H9 (cell line): ENCODE results near the gene THBS2. TPM values are rescaled to one million over a fixed set of nuclear protein-coding genes. Genes with fewer than 3 reads are reported as not detected.

Source experiments
- DNase-seq: peaks from one replicate; pipeline ENCODE4 v3.0.0-alpha.2; 2017
- H2AFZ ChIP-seq: one replicate; pipeline ENCODE4 v1.6.1; 2013; ENCODE audit warnings: mild to moderate bottlenecking, low read length, control low read depth, moderate library complexity
- H2AK5ac ChIP-seq: 2 replicates; pipeline ENCODE4 v1.6.1; 2013; ENCODE audit warnings: low read length, control low read depth, mixed read lengths; ENCODE audit not compliant: insufficient read length
- H2BK120ac ChIP-seq: one replicate; pipeline ENCODE4 v1.6.1; 2013; ENCODE audit warnings: low read depth, mild to moderate bottlenecking, low read length, control low read depth, inconsistent platforms; ENCODE audit not compliant: poor library complexity, severe bottlenecking
- H2BK12ac ChIP-seq: 2 replicates; pipeline ENCODE4 v1.6.1; 2013; ENCODE audit warnings: low read length, control low read depth, mixed read lengths, low read depth; ENCODE audit not compliant: insufficient read length
- H2BK15ac ChIP-seq: 2 replicates; pipeline ENCODE4 v1.6.1; 2013; ENCODE audit warnings: low read depth, low read length, control low read depth
- H2BK20ac ChIP-seq: one replicate; pipeline ENCODE4 v1.6.1; 2013; ENCODE audit warnings: low read depth, mild to moderate bottlenecking, low read length, control low read depth, inconsistent platforms; ENCODE audit not compliant: poor library complexity, severe bottlenecking
- H2BK5ac ChIP-seq: 2 replicates; pipeline ENCODE4 v1.6.1; 2013; ENCODE audit warnings: low read length, control low read depth, mixed read lengths; ENCODE audit not compliant: insufficient read length
- H3K14ac ChIP-seq: 2 replicates; pipeline ENCODE4 v1.6.1; 2013; ENCODE audit warnings: low read length, control low read depth; ENCODE audit not compliant: insufficient read depth
- H3K18ac ChIP-seq: 2 replicates; pipeline ENCODE4 v1.6.1; 2013; ENCODE audit warnings: low read depth, mild to moderate bottlenecking, mixed read lengths, low read length, control low read depth; ENCODE audit not compliant: insufficient read length
- H3K23ac ChIP-seq: 2 replicates; pipeline ENCODE4 v1.6.1; 2013; ENCODE audit warnings: low read length, control low read depth, mixed read lengths, low read depth; ENCODE audit not compliant: insufficient read length
- H3K23me2 ChIP-seq: 2 replicates; pipeline ENCODE4 v1.6.1; 2013; ENCODE audit warnings: low read depth, mild to moderate bottlenecking, mixed read lengths, low read length, control low read depth; ENCODE audit not compliant: insufficient read length, poor library complexity, severe bottlenecking
- H3K27ac ChIP-seq: 2 replicates; pipeline ENCODE4 v1.5.1; 2013; ENCODE audit warnings: low read length, control low read depth, mixed read lengths, low read depth; ENCODE audit not compliant: insufficient read length
- H3K27me3 ChIP-seq: 2 replicates; pipeline ENCODE4 v1.6.1; 2013; ENCODE audit warnings: low read length, control low read depth, inconsistent platforms; ENCODE audit not compliant: insufficient read depth
- H3K4ac ChIP-seq: 2 replicates; pipeline ENCODE4 v1.6.1; 2013; ENCODE audit warnings: low read depth, mild to moderate bottlenecking, control low read depth, inconsistent platforms, low read length, moderate library complexity
- H3K4me1 ChIP-seq: 2 replicates; pipeline ENCODE4 v1.6.1; 2013; ENCODE audit warnings: low read length, control low read depth, inconsistent platforms; ENCODE audit not compliant: insufficient read depth
- H3K4me2 ChIP-seq: 2 replicates; pipeline ENCODE4 v1.6.1; 2013; ENCODE audit warnings: low read length, control low read depth, mixed read lengths; ENCODE audit not compliant: insufficient read length, insufficient read depth
- H3K56ac ChIP-seq: 2 replicates; pipeline ENCODE4 v1.6.1; 2013; ENCODE audit warnings: low read depth, mild to moderate bottlenecking, mixed read lengths, low read length, control low read depth; ENCODE audit not compliant: insufficient read length
- H3K79me1 ChIP-seq: 2 replicates; pipeline ENCODE4 v1.6.1; 2013; ENCODE audit warnings: low read depth, mild to moderate bottlenecking, moderate library complexity, low read length, control low read depth, inconsistent platforms; ENCODE audit not compliant: insufficient read depth, poor library complexity, severe bottlenecking
- H3K79me2 ChIP-seq: 2 replicates; pipeline ENCODE4 v1.6.1; 2013; ENCODE audit warnings: low read length, control low read depth, inconsistent platforms; ENCODE audit not compliant: insufficient read depth
- H3K9ac ChIP-seq: 2 replicates; pipeline ENCODE4 v1.6.1; 2013; ENCODE audit warnings: low read length, control low read depth, mixed read lengths; ENCODE audit not compliant: insufficient read length; ENCODE audit errors: extremely low read depth
- H3K9me3 ChIP-seq: one replicate; pipeline ENCODE4 v1.6.1; 2013; ENCODE audit warnings: low read depth, low read length, inconsistent platforms; ENCODE audit not compliant: control insufficient read depth
- H3T11ph ChIP-seq: one replicate; pipeline ENCODE4 v1.6.1; 2013; ENCODE audit warnings: mild to moderate bottlenecking, low read length, control low read depth, inconsistent platforms
- H4K20me1 ChIP-seq: one replicate; pipeline ENCODE4 v1.6.1; 2013; ENCODE audit not compliant: control insufficient read depth, insufficient read length, insufficient read depth
- H4K5ac ChIP-seq: 2 replicates; pipeline ENCODE4 v1.6.1; 2013; ENCODE audit warnings: low read depth, mild to moderate bottlenecking, mixed read lengths, low read length, control low read depth; ENCODE audit not compliant: insufficient read length
- H4K8ac ChIP-seq: replicated peaks from 2 replicates; pipeline ENCODE4 v1.6.1; 2013; ENCODE audit warnings: low read length, control low read depth, mixed read lengths, low read depth; ENCODE audit not compliant: insufficient read length
- H4K91ac ChIP-seq: 2 replicates; pipeline ENCODE4 v1.6.1; 2013; ENCODE audit warnings: low read depth, mild to moderate bottlenecking, moderate library complexity, mixed read lengths, low read length, control low read depth; ENCODE audit not compliant: insufficient read length
- H3K27ac Mint-ChIP-seq, 3 experiments: 2 replicates in 2 of 3; 3 replicates in 1 of 3; pipeline ENCODE4 v1.8.0; 2020 to 2021; ENCODE audit warnings: mixed read lengths in 3 of 3, mild to moderate bottlenecking in 1 of 3, moderate library complexity in 1 of 3
- H3K27me3 Mint-ChIP-seq: 2 replicates; pipeline ENCODE4 v1.8.0; 2021; ENCODE audit warnings: low read depth, mild to moderate bottlenecking, moderate library complexity, mixed read lengths
- H3K36me3 Mint-ChIP-seq, 3 experiments: 2 replicates in 2 of 3; 3 replicates in 1 of 3; pipeline ENCODE4 v1.8.0; 2020 to 2021; ENCODE audit warnings: low read depth in 3 of 3, mixed read lengths in 3 of 3; ENCODE audit not compliant: insufficient read depth in 1 of 3
- H3K4me1 Mint-ChIP-seq, 2 experiments: 2 replicates each; pipeline ENCODE4 v1.8.0; 2020; ENCODE audit warnings: mixed read lengths in 2 of 2
- H3K4me3 Mint-ChIP-seq, 2 experiments: 2 replicates in 1 of 2; 3 replicates in 1 of 2; pipeline ENCODE4 v1.8.0; 2020 to 2021; ENCODE audit warnings: mild to moderate bottlenecking in 2 of 2, mixed read lengths in 2 of 2, moderate library complexity in 1 of 2
- H3K9me3 Mint-ChIP-seq, 2 experiments: 2 replicates in 1 of 2; 3 replicates in 1 of 2; pipeline ENCODE4 v1.8.0; 2020; ENCODE audit warnings: mild to moderate bottlenecking in 2 of 2, mixed read lengths in 2 of 2, moderate library complexity in 1 of 2
- CTCF ChIP-seq: fragments of 200-600 bp; sonication (generic); conservative IDR thresholded peaks from 3 replicates; pipeline ENCODE4 v1.8.0; 2021; ENCODE audit warnings: antibody characterized with exemption, mild to moderate bottlenecking
- WGBS: extraction: QIAGEN DNeasy Blood & Tissue Kit; methylation state at CpG from one replicate; pipeline ENCODE4 v1.1.7; 2013; ENCODE audit warnings: missing lambda C conversion rate, low lambda C conversion rate, mixed read lengths; ENCODE audit not compliant: insufficient read length; ENCODE audit errors: extremely low coverage; 5-methylcytosine and 5-hydroxymethylcytosine counted together
- total RNA-seq: library from RNA; stranded (reverse); gene quantifications from 2 replicates; pipeline ENCODE4 v1.2.1, GENCODE V29; 2021

THBS2 gene
- total RNA-seq, 1 experiment from 2014 or later = 14.7 TPM

GRCh38 chr6:169239181-169239580 lies 14.5 kb downstream of the THBS2 start:
- Histone ChIP-seq H3K79me1 (no peaks in the 10 kb centered on the region), H3K23me2 (no peaks in the 10 kb centered on the region), H4K8ac (no peak overlapping the region), H3K4me2 (no peak overlapping the region), H3T11ph (no peak overlapping the region), H2BK15ac (no peak overlapping the region), H3K14ac (no peak overlapping the region), H4K20me1 (no peaks in the 10 kb centered on the region), H2BK5ac (no peak overlapping the region), H3K56ac (no peak overlapping the region), H2BK20ac (no peak overlapping the region), H3K9ac (no peak overlapping the region), H3K9me3 (no peaks in the 10 kb centered on the region), H2BK12ac (no peak overlapping the region), H4K91ac (no peak overlapping the region), H3K4me1 (no peaks in the 10 kb centered on the region; the same call in 1 of the 2 replicates), H3K23ac (no peak overlapping the region), H2AFZ (no peak overlapping the region), H2AK5ac (no peak overlapping the region), H3K79me2 (no peaks in the 10 kb centered on the region), H3K27ac (no peak overlapping the region), H3K18ac (no peak overlapping the region), H4K5ac (no peak overlapping the region), H2BK120ac (no peak overlapping the region), H3K4ac (no peak overlapping the region), H3K27me3 (no peaks in the 10 kb centered on the region)
- DNase-seq = no peak
- H3K27ac Mint-ChIP-seq = 0 out of 7 replicates have a peak overlapping the region, but pooled peaks of 2 of the 3 experiments have one; percentile 2 to 11
- no peaks in the 10 kb centered on the region; the same call in 1 of the 2 replicates for H3K27me3 Mint-ChIP-seq
- peaks cover 18 to 27% (median 25%) of the 10 kb centered on the region in 3 experiments for H3K36me3 Mint-ChIP-seq
- TF ChIP-seq CTCF = no peak
- no CpG with 5 or more reads among the region's 7 CpGs for WGBS
- H3K4me3 Mint-ChIP-seq = no peak overlapping the region; a peak in 1 of 5 replicates
- H3K4me1 Mint-ChIP-seq = 0 out of 4 replicates have a peak, but pooled peaks cover 0 to 4% of the 10 kb centered on the region in 2 experiments
- H3K9me3 Mint-ChIP-seq = peaks cover 0 to 7% of the 10 kb centered on the region in 2 experiments; a peak in 4 of 5 replicates
